ENCODE measurements around the gene ANGPTL3. TPM values are rescaled to one million over a fixed set of nuclear protein-coding genes. Genes with fewer than 3 reads are reported as not detected.

ANGPTL3 gene
- total and polyA plus RNA-seq, 2 donors = 0.02 TPM; not detected in 1

GRCh38 chr1:62654744-62655143, 57.4 kb downstream of the ANGPTL3 start:
- H3K27me3 ChIP-seq (ENCODE audit: control insufficient read depth in 2 of 2, insufficient read depth in 1 of 2, low read length in 1 of 2) = no peaks in the 10 kb centered on the region
- H3K27ac ChIP-seq (ENCODE audit: low read depth in 1 of 2, low read length in 1 of 2) = no peak overlapping the region
- H3K9me3 ChIP-seq (ENCODE audit: control insufficient read depth in 2 of 2, insufficient read depth in 1 of 2, low read length in 1 of 2) = no peaks in the 10 kb centered on the region
- no peak overlapping the region for H3K4me3 ChIP-seq (ENCODE audit: low read length in 2 of 2)
- H3K36me3 ChIP-seq (ENCODE audit: control insufficient read depth in 2 of 2, insufficient read depth in 2 of 2, low read length in 1 of 2) = no peaks in the 10 kb centered on the region
- DNase-seq (ENCODE audit: low read depth in 6 of 9, low spot score in 9 of 9) = no peak
- no peaks in the 10 kb centered on the region for H3K4me1 ChIP-seq (ENCODE audit: control insufficient read depth in 2 of 2, insufficient read depth in 2 of 2, low read length in 2 of 2)
- WGBS = 97% methylated on average over 1 of the region's 1 CpG

Other genes with a start within 250 kb of the ANGPTL3 start
- 72.6 TPM for gene USP1, start 160.5 kb upstream of the ANGPTL3 start, total RNA-seq
- gene USP1, start 160.5 kb upstream of the ANGPTL3 start, polyA plus RNA-seq = 25.2 TPM
- 19.2 TPM for gene DOCK7, start 90.9 kb downstream of the ANGPTL3 start, total RNA-seq
- 7.4 TPM for gene DOCK7, start 90.9 kb downstream of the ANGPTL3 start, polyA plus RNA-seq
- 11.5 TPM for gene ATG4C, start 186.6 kb downstream of the ANGPTL3 start, total RNA-seq
- gene ATG4C, start 186.6 kb downstream of the ANGPTL3 start, polyA plus RNA-seq = 13.1 TPM